Endothelial cell of hepatic sinusoid (primary cell): ENCODE measurements around the gene RFX3.

Source experiments
- in situ Hi-C: cut with HindIII; loops from 2 replicates; pipeline ENCODE4 v1.10.0; 2017; ENCODE audit warnings: low sequenced_read_pairs

The RFX3 gene

DNA sequence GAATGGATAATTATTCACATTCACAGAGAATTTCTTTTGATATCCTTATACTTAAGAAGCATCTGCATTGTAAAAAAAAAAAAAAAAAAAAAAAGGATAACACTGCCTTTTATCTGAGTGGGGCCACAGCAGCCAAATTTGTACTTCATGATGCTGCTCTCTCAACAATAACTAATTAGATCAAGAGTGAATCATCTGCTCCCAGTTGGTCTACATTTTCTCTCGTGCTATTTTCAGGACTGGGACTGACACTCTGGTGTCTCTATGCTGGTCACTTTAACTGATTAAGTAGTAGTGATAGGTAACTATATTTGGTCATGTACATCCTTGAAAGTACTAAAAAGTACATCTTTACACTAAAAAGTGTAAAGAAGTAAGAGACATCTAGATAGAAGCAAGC is 90.1 kb downstream of the RFX3 start:
- in situ Hi-C loops, result no loop called here

GRCh38 chr9:3434594-3434993 is 91.2 kb downstream of the RFX3 start:
- in situ Hi-C loops, result no loop called here

DNA sequence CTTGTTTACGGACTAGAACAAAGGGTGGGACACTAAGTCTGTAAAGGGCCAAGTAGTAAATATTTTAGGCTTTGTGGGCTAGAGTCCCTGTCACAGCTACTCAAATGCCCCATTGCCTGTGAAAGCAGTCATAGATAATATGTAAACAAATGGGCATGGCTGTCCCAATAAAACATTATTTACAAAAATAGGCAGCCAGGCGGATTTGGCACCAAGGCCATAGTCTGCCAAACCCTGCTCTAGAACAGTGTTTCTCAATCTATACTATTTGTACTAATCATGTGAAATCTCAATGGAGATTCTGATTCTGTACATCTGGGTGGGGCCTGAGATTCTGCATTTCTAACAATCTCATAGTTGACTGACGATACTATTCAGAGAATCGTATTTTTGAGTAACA is 92.0 kb downstream of the RFX3 start:
- in situ Hi-C loops, result no loop called here

GRCh38 chr9:3433066-3433465 is 92.7 kb downstream of the RFX3 start:
- in situ Hi-C loops, result no loop called here

GRCh38 chr9:3431890-3432289 is 93.9 kb downstream of the RFX3 start:
- in situ Hi-C loops, result no loop called here

DNA sequence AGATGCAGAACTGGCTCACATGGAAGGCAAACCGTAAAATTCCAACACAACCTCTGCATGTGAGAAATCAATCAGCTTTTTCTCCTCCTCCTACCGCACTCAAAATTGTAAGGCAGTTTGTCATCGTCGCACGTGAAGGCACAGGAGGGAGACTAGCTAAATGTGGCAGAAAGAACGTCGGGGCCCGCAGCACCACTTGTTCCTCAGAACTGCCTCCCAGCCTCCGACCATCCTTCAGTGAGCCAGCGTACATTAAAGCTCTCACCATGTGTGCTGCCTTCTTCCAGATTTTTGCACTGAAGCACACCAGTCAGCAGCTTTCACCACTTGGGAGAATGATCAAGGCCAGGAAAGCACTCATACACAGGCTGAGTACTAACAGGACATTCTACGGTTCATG is 105.9 kb downstream of the RFX3 start:
- in situ Hi-C loops, result no loop called here

- in situ Hi-C loops, result no loop called here
Measured at GRCh38 chr9:3415906-3416305, 109.9 kb downstream of the RFX3 start.

DNA sequence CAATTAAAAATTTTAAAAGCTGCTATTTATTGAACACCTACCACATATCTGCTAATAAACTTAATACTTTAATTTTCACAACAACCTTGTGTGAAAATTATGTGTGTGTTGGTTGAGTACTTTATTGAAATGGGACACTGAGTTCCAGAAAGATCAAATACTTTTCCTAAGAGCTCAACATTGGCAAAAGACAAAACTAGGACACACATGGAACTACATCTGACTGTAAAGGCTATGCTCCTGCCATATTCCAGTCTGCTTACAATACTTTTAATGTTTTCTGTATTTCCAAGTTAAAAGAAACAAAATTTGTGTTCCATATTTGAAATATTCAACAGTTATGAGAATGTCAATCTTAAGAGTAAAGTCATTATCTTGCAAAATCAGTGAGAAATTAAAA is 111.8 kb downstream of the RFX3 start:
- in situ Hi-C loops, result no loop called here

GRCh38 chr9:3410461-3410860 is 115.3 kb downstream of the RFX3 start:
- in situ Hi-C loops, result no loop called here

DNA sequence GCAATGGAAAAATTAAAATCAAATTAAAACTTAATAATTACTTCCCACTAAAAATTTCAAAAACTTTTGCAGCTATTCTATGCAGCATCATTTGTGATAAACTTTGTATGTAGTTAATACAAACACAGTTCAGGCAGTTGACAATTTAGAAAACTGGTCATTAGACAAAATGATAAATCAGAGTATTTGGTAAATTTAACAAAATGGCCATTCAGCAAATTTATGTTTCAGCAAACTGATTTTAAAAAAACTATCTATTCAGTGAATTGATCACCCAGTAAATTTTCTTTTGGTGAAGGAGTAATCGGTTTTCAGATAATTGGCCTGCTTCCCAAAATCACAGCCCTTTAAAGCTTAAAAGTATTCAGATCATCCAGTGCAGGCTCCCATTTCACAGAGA is 116.3 kb downstream of the RFX3 start:
- in situ Hi-C loops, result no loop called here

DNA sequence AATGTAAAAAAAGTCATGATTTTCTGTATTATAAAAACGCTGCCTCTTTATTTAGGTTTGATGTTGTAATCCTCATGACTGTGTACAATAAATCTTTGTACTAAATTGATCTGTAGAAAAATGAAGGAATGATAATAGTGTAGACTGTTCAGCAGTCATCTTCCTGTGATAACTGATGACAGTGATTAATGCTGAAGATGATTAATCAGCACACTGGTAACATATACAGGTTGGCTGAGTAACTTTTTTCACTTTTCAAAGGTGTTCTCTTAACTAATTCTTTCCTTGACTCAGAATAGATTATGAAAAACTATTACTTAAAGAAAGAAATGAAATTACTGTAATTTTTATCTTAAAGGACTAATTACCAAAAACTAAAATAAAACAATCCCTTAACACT is 122.5 kb downstream of the RFX3 start:
- in situ Hi-C loops, result no loop called here

DNA sequence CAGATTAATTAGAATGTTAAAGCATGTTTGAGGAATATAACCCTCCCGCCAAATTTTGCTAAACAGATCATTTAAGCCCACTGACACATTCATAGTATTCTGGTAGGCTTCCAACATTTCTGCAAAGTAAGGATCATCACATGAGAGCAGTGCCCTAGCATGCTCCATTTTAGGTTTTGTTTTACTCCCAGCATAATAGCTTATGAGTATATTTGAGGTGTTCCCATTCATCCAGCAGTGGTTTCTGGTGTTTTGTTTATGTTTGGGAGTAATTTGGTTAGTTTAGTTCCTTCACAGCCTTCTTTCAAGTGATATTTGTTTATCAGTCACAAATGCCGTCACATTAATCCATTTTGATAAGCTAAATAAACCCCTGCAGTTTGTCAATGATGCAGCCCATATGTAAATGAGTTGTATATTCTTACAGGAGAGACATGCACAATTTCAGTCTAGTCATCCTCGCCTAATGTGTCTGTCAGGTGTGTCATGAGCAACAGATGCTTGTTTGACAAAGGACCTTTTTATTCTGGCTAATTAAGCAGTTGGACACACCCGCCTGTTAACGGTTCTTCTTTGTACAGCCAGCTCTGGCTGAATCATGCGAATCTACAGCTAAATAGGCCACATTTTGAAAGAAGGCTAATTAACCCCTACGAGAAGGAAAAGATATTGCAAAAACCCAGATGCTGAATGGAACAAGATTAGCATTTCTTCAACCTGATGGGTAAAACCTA is 124.4 kb downstream of the RFX3 start:
- in situ Hi-C loops, result no loop called here

DNA sequence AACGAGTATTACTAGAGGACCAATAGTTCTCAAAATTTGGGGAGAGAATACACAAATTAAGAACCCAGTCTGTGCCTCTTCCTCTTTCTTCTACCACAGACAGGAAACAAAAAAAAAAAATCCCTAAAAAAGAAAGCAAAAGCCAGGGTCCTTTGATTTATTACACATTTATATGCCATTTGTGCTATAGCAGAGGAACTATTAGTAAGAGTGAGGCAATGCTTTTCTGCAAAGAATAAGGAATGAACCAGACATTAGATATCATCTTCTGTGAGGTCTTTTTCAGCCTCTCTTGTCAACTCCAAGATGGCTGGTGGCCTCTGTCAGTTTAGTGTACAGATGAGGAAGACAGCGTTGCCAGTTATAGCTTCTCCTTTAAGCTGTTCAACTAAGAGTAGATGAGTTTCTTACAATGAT is 127.6 kb downstream of the RFX3 start:
- in situ Hi-C loops, result no loop called here

GRCh38 chr9:3397766-3398165 is 128.0 kb downstream of the RFX3 start:
- in situ Hi-C loops, result no loop called here

- in situ Hi-C loops, result no loop called here
Measured at GRCh38 chr9:3391414-3391813, 134.4 kb downstream of the RFX3 start.

GRCh38 chr9:3386753-3387152 is 139.0 kb downstream of the RFX3 start:
- in situ Hi-C loops, result no loop called here

DNA sequence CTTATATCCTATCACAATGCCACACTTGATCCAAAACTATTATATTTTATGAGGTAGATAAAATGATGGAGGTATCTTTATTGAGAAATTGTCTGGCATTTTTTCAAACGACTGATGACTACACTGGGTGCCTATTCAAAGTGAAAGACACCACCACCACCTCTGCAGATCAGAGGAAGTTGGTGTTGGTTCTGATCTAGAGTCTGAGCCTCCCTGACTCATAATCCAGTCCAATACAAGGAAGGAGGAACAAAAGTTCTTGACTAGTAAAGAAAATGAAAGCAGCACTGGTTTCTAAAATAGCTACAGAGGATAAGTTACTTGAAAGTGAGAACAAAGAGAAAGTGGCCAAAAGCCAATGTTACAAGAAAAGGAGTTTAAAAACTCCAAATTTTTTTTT is 139.9 kb downstream of the RFX3 start:
- in situ Hi-C loops, result no loop called here

DNA sequence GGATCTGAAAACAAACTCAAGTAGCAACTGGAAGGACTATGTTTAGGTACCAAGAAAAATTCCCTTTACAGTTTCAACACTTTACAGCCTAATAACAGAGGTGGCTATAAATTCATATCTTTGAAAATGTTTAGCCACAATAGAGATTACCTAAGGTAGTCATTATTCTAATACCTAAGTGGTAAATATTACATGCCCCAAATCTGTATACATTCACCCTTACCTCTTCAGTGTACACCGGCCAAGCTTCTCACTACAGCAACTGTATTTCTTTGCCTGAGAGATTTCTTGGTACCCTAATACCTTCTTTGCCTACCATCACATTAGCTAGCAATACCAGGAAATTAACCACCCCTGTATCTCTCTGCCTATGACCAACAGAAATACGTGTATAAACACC is 154.0 kb downstream of the RFX3 start:
- in situ Hi-C loops, result no loop called here

GRCh38 chr9:3370715-3371114 is 155.1 kb downstream of the RFX3 start:
- in situ Hi-C loops, result no loop called here

- in situ Hi-C loops, result no loop called here
Measured at GRCh38 chr9:3367185-3367584, 158.6 kb downstream of the RFX3 start.

DNA sequence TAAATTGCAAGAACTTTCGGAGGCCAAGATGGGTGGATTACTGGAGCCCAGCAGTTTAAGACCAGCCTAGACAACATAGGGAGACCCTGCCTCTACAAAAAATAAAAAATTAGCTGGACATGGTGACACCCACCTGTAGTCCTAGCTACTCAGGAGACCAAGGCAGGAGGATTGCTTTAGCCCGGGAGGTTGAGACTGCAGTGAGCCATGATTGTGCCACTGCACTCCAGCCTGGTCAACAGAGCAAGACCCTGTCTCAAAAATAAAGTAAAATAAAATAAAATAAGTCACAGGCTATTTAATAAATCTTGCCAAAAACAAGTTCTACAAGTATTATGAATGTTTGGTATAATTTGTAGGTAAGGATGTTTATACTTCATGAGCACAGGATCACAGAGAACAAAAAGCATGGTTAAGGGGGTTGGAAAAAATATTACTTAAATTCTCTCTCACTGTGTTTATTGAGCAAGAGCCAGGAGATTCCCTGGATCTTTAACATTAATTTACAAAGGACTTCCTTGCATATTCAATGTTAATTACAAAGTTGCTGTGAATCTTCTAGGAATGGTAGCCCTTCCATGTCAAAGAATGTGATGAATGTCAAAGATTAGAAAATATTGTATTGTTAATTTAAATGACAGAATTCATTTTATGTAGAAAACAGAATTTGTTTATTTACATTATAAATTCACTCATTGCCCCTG is 164.0 kb downstream of the RFX3 start:
- in situ Hi-C loops, result no loop called here

GRCh38 chr9:3361116-3361515 is 164.7 kb downstream of the RFX3 start:
- in situ Hi-C loops, result no loop called here

- in situ Hi-C loops, result no loop called here
Measured at GRCh38 chr9:3360245-3360644, 165.6 kb downstream of the RFX3 start.
